ENCODE measurements around the gene SGMS1.
"Not testable (repeated sequence)": the region's sequence is repeated elsewhere in the genome, so short reads cannot be mapped to it uniquely, and the experiment has no call there.

SGMS1 gene

GRCh38 chr10:50653758-50654157 lies 30.0 kb upstream of the SGMS1 start:
- H3K4me3 ChIP-seq (ENCODE audit: low read depth, low read length), result no peak overlapping the region
- no peak for DNase-seq (ENCODE audit: low read depth)
- no peak for TF ChIP-seq CTCF (conservative IDR thresholded peaks at IDR 0.05; ENCODE audit: low read depth, low read length)

GRCh38 chr10:50653142-50653541 lies 29.4 kb upstream of the SGMS1 start:
- no peak overlapping the region for H3K4me3 ChIP-seq (ENCODE audit: low read depth, low read length)
- peak; percentile 77 for DNase-seq (ENCODE audit: low read depth)
- TF ChIP-seq CTCF (conservative IDR thresholded peaks at IDR 0.05; ENCODE audit: low read depth, low read length), result peak; percentile 84

- DNase-seq (ENCODE audit: low read depth), result peak; percentile 19
- no peak for TF ChIP-seq CTCF (conservative IDR thresholded peaks at IDR 0.05; ENCODE audit: low read depth, low read length)
- H3K4me3 ChIP-seq (ENCODE audit: low read depth, low read length), result no peak overlapping the region
Measured at GRCh38 chr10:50651808-50652207, 28.1 kb upstream of the SGMS1 start.

- no peak for TF ChIP-seq CTCF (conservative IDR thresholded peaks at IDR 0.05; ENCODE audit: low read depth, low read length)
- no peak overlapping the region for H3K4me3 ChIP-seq (ENCODE audit: low read depth, low read length)
- DNase-seq (ENCODE audit: low read depth), result no peak
Measured at GRCh38 chr10:50650481-50650880, 26.7 kb upstream of the SGMS1 start.

GRCh38 chr10:50648935-50649227 lies 25.1 kb upstream of the SGMS1 start:
- DNase-seq (ENCODE audit: low read depth), result no peak
- TF ChIP-seq CTCF (conservative IDR thresholded peaks at IDR 0.05; ENCODE audit: low read depth, low read length), result no peak
- H3K4me3 ChIP-seq (ENCODE audit: low read depth, low read length), result no peak overlapping the region

GRCh38 chr10:50648089-50648934 lies 24.6 kb upstream of the SGMS1 start:
- no peak for TF ChIP-seq CTCF (conservative IDR thresholded peaks at IDR 0.05; ENCODE audit: low read depth, low read length)
- no peak for DNase-seq (ENCODE audit: low read depth)
- H3K4me3 ChIP-seq (ENCODE audit: low read depth, low read length), result no peak overlapping the region

GRCh38 chr10:50647350-50647749 lies 23.6 kb upstream of the SGMS1 start:
- not testable (repeated sequence) for DNase-seq (ENCODE audit: low read depth); H3K4me3 ChIP-seq (ENCODE audit: low read depth, low read length)
